HG03442 (cell line): ENCODE data around the gene UBL4B.

Source experiments
- ATAC-seq: cut with Tn5 transposase; IDR thresholded peaks from one replicate; pipeline ENCODE4 v1.9.1; 2021; ENCODE audit warnings: mild to moderate bottlenecking, moderate library complexity; ENCODE audit not compliant: unreplicated experiment

The UBL4B gene

GRCh38 chr1:110084227-110085078 is 27.8 kb upstream of the UBL4B start:
- ATAC-seq, result no peak

GRCh38 chr1:110085671-110086070 is 26.6 kb upstream of the UBL4B start:
- ATAC-seq, result no peak

DNA sequence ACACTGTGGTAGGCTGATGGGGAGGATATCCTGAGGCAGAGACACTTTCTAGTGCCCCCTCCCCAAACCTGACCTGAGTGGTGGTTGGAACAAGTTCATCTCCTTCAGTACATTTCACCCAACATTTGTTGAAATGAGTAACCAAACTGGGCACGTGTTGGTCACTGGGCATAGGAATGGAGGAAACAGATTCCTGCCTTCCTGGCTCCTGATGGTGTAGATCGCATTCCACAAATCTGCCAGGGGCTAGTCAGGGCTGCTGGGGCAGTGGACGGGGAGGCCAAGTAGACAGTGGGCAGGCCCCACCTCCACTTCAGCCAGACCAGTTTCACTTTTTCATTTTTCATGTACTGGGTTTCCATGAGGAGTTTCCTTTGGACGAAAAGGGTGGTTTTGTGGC is 25.3 kb upstream of the UBL4B start:
- no peak for ATAC-seq

DNA sequence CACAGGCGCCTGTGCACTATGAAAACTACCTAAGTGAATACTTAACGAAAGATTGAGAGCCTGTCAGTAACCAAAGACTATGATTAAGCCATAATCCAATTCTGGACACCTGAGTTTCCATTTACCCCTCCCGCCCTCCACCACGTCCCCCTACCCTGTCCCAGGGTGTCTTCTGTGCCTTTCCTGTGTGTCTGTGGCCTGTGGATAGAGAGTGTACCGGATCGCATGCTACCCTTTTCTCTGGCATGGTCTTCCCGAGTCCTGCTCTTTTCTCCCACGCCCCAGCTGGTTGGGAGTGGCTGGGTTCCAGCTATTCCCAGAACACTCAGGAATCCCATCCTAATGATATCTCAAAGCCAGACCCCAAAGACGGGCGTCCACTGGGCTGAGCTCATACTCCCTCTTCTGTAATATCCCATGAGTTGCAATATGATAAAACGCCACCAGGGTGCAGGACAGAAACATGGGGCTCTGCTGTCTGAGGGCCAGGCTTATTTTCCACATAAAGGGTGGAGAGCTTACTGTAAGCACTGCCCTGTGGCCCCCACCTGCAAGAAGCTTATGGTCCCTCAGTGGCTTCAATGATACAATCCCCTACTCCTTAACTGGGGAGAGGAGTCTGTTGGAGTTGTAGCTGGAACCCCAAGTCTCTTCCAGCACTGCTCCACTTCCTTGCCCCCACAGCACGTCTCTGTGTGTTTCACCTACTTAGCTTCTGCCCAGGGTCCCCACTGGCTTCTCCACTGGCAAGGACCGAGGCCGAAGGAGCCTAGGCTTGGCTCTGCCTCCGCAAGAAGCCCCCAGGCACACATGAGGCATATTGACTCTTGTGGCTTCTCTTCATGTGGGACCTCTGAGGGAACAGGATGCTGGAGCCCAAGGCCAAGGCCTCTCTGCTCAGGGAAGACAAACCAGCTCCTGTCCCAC is 24.2 kb upstream of the UBL4B start:
- peak; percentile 63 for ATAC-seq

- no peak for ATAC-seq
Measured at GRCh38 chr1:110088739-110089316, 23.4 kb upstream of the UBL4B start.

- no peak for ATAC-seq
Measured at GRCh38 chr1:110089561-110090275, 22.5 kb upstream of the UBL4B start.

DNA sequence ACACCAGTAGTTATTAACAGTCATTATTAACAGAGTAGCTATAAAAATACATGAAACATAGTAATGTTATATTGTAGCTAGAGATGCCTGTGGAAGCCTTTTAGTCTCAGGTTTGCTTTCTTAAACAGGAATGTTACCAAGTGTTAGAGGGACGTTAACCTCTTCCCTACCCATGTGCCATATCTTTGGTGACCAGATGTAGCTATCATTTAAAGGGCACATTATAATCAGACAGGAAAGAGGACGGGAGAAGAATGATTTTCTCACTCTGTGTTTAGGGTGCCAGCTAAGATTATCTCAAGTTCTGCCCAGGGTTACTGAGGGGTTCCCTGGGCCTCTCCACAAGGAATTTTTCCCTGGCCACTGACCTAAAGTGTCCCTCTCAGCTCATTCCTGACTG is 20.9 kb upstream of the UBL4B start:
- no peak for ATAC-seq

GRCh38 chr1:110091791-110092190 is 20.5 kb upstream of the UBL4B start:
- no peak for ATAC-seq

- ATAC-seq, result no peak
Measured at GRCh38 chr1:110092991-110093390, 19.3 kb upstream of the UBL4B start.

GRCh38 chr1:110094931-110095654 is 17.1 kb upstream of the UBL4B start:
- no peak for ATAC-seq

- ATAC-seq, result no peak
Measured at GRCh38 chr1:110097507-110098221, 14.6 kb upstream of the UBL4B start.

DNA sequence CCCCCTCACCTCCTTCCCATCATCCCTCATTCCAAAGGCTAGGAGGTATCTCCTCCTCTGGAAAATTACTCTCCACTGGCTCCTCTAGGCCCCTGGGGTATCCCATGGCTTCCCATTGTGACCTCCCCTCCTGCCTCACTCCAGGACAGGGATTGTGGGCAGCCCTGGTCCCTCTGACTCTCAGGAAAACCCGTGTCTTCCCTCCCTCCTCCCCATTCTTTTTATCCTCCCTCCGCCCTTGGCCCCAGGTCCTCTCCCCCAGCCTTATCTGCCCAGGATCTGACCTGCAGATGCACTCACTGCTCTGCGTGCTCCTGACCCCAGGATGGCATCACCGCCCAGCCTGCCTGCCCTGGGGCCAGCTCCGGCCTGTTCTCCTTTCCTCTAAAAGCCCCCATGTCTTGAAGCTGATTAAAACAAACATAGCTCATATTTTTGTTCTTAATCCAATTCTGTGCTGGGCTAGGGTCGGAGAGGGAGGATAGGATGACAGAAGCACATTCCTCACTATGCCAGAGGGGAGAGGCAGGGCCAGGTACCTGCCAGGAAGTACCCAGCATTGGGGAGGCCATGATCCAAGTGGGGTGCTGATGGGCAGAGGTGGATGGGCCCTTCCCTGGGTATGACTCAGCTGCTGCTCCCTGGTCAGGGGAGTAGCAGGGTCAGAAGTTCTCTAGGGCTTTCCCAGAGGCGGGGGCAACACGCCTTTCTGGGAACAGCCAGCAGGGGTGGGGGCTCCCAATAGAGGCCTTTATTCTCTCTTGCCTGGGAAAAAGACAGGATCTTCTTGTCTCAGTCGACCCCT is 13.8 kb upstream of the UBL4B start:
- ATAC-seq, result no peak

- no peak for ATAC-seq
Measured at GRCh38 chr1:110100335-110100734, 11.9 kb upstream of the UBL4B start.

- ATAC-seq, result no peak
Measured at GRCh38 chr1:110102081-110102480, 10.2 kb upstream of the UBL4B start.

DNA sequence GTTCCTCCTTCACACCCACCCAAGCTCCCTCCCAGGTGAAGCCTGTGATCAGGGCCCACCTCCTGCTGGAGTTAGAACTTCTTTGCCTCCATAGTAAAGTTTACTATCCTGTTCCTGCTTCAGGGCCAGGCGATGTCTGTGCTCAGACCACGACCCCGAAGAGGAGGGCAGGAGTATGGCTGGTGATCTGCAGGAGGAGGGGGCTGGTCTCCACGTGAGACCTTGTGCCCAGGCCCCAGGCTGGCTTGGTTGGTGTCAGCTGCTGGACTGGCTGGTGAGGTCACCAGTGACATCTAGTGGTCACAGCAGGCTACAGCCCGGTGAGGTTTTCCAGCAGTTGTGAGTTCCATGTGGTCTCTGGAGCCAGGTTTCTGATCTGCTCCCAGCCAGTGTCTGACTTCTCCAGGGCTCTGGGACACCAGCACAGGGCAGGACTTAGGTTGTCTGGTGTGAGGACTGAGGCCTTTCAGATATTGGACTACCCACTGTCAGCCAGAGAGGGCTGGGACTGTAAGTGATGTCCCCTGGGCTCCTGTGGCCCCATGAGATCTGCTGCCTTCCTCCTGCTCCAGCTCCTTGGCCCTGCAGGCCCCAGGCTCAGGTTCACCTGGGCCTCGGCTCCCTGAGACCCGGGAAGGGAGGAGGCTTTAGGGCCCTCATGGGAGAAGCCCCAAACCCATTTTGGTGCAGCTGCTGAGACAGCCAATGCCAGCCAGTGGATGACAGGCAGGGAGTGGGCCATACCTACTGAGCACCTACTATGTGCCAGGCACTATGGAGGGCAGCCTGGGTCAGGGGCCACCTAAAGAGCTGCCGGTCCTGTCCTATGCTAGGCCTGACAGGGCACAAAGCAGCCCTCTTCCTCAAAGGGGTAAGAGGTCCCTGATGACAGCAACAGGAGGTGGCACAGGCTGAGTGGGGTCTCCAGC is 6.0 kb upstream of the UBL4B start:
- peak; percentile 73 for ATAC-seq

DNA sequence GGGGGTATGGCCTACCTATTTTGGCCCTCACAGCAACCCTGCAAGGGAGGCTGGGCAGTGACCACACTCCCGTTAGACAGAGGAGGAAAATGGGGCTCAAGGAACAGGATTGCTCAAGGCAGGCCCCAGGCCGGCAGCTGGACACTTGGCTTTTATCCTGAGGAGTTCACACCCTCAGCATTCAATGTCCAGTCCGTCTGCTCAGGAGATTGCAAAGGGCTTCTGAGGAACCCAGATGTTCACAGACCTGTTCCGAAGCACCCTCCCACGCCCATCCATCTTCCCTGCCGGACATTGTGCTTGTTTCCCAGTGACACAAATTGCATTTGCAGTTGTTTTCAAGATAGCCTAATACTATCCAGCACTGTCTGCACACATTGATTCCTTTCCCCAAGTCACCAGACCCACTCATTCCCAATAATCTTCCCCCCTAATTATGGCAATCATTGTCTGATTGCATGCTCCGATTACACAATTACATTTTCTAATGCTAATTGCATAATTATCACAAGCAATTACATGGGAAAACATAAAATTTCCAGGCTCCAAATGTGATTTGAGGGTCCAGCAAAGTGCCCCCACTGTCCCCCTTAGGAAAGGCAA is 4.3 kb upstream of the UBL4B start:
- no peak for ATAC-seq

DNA sequence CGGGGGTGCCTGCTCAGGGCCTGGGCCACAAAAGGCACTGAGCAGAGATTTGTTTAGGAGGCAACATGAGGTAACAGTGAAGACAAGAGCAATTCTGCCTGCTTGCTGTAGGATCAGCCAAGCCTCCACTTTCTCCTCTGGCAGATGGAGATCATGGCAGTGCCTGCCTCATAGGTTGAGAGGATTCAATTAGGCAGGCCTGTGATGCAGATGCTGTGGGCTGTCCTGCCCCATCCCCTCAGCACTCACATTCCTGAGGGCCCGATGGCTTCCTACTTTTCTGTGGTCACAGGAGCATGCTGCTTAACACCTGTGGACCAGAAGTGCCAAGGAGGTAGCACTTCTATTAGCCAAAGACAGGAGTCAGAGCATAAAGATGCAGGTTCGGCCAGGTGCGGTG is 1.2 kb upstream of the UBL4B start:
- ATAC-seq, result no peak
